GM19351 (cell line): ENCODE measurements around the gene MUS81.
A peak's percentile ranks its signal among the peaks of the same experiment; 100 is the strongest.
"Not testable (repeated sequence)": the region's sequence is repeated elsewhere in the genome, so short reads cannot be mapped to it uniquely, and the experiment has no call there.

Experiments used
- ATAC-seq: cut with Tn5 transposase; IDR thresholded peaks from one replicate; pipeline ENCODE4 v1.9.1; 2021; ENCODE audit warnings: mild to moderate bottlenecking, moderate library complexity; ENCODE audit not compliant: unreplicated experiment

MUS81 gene

GRCh38 chr11:65860278-65861164 lies at the start of gene MUS81:
Gene MUS81, plus strand, starts transcription at chr11:65860433. Its CDS starts 321 bp downstream, at chr11:65860754.
- peak; percentile 30 for ATAC-seq

- no peak for ATAC-seq
Observed at GRCh38 chr11:65811764-65812475, 48.3 kb upstream of the MUS81 start.

- ATAC-seq, result no peak
Observed at GRCh38 chr11:65814131-65814985, 45.9 kb upstream of the MUS81 start.

GRCh38 chr11:65814986-65815565 lies 45.2 kb upstream of the MUS81 start:
- ATAC-seq, result no peak

- ATAC-seq, result no peak
Observed at GRCh38 chr11:65816696-65817095, 43.5 kb upstream of the MUS81 start.

- no peak for ATAC-seq
Observed at GRCh38 chr11:65817312-65817834, 42.9 kb upstream of the MUS81 start.

GRCh38 chr11:65817835-65818680 lies 42.2 kb upstream of the MUS81 start:
- no peak for ATAC-seq

GRCh38 chr11:65821107-65821506 lies 39.1 kb upstream of the MUS81 start:
- ATAC-seq, result no peak

- ATAC-seq, result no peak
Observed at GRCh38 chr11:65822776-65823528, 37.3 kb upstream of the MUS81 start.

GRCh38 chr11:65826984-65827735 lies 33.1 kb upstream of the MUS81 start:
- no peak for ATAC-seq

GRCh38 chr11:65829459-65829858 lies 30.8 kb upstream of the MUS81 start:
- no peak for ATAC-seq

GRCh38 chr11:65832231-65832630 lies 28.0 kb upstream of the MUS81 start:
- not testable (repeated sequence) for ATAC-seq

- peak; percentile 93 for ATAC-seq
Observed at GRCh38 chr11:65833297-65834030, 26.8 kb upstream of the MUS81 start, which contains the start of gene SNX32. Gene SNX32, plus strand, starts transcription at chr11:65833963. Its CDS starts 103 bp downstream, at chr11:65834066.

- no peak for ATAC-seq
Observed at GRCh38 chr11:65834202-65834601, 26.0 kb upstream of the MUS81 start.

- ATAC-seq, result no peak
Observed at GRCh38 chr11:65842144-65842543, 18.1 kb upstream of the MUS81 start.

GRCh38 chr11:65843811-65844210 lies 16.4 kb upstream of the MUS81 start:
- no peak for ATAC-seq

GRCh38 chr11:65844231-65844872 lies 15.9 kb upstream of the MUS81 start:
- ATAC-seq, result no peak
